ENCODE data around the gene TMEM187.

- no peak for TF ChIP-seq CTCF (conservative IDR thresholded peaks at IDR 0.05; ENCODE audit: low read length)
- TF ChIP-seq EZH2phosphoT487 (IDR thresholded peaks at IDR 0.05; ENCODE audit: borderline replicate concordance, low read depth, low read length) = no peak
Measured at GRCh38 chrX:153961292-153961691, 11.3 kb upstream of the TMEM187 start.
